PC-9 (cell line): ENCODE data around the gene C10orf143. TPM values are rescaled to one million over a fixed set of nuclear protein-coding genes. Genes with fewer than 3 reads are reported as not detected.

Experiments used
- BruUV-seq: library from RNA; stranded (reverse); fragments of 400-500 nt; replicated peaks from 2 replicates; lab custom pipeline; 2021; lab: Mats Ljungman, UMichigan
- CTCF ChIA-PET: fragments of 300-600 bp; sonication (Branson Sonifier 250); formaldehyde crosslinking; loops from one replicate; lab custom pipeline; 2022; ENCODE audit warnings: antibody characterized with exemption; lab: Charles Lee
- POLR2A ChIA-PET: fragments of 300-600 bp; sonication (Branson Sonifier 250); formaldehyde crosslinking; loops from one replicate; lab custom pipeline; 2022; ENCODE audit warnings: antibody characterized with exemption; ENCODE audit not compliant: unreplicated experiment; lab: Charles Lee
- DNase-seq, 2 experiments: peaks; one replicate each; pipeline versions ENCODE4 v3.0.0 to v3.0.0-alpha.2; 2015 to 2022; ENCODE audit warnings: mixed read lengths in 1 of 2
- H2AFZ ChIP-seq: fragments of 200-600 bp; sonication (generic); 2 replicates; pipeline ENCODE4 v1.8.1; 2017; ENCODE audit warnings: antibody characterized with exemption
- H3F3A ChIP-seq: fragments of 200-600 bp; sonication (generic); 2 replicates; pipeline ENCODE4 v1.8.1; 2017; ENCODE audit warnings: antibody characterized with exemption, mild to moderate bottlenecking, low read depth; ENCODE audit not compliant: insufficient read depth
- H3K27ac ChIP-seq: fragments of 200-600 bp; sonication (generic); 2 replicates; pipeline ENCODE4 v1.6.1; 2016; ENCODE audit warnings: mixed run types
- H3K27me3 ChIP-seq: fragments of 200-600 bp; sonication (generic); 2 replicates; pipeline ENCODE4 v1.6.1; 2016; ENCODE audit warnings: low read depth, mixed run types; ENCODE audit not compliant: insufficient read depth
- H3K36me3 ChIP-seq: fragments of 200-600 bp; sonication (generic); 2 replicates; pipeline ENCODE4 v1.6.1; 2016; ENCODE audit warnings: low read depth, mixed run types
- H3K4me1 ChIP-seq: fragments of 200-600 bp; sonication (generic); replicated peaks from 2 replicates; pipeline ENCODE4 v1.6.1; 2016; ENCODE audit warnings: mixed run types; ENCODE audit not compliant: insufficient read depth
- H3K4me2 ChIP-seq: fragments of 200-600 bp; sonication (generic); 2 replicates; pipeline ENCODE4 v1.6.1; 2017; ENCODE audit warnings: mixed run types
- H3K4me3 ChIP-seq: fragments of 200-600 bp; sonication (generic); 2 replicates; pipeline ENCODE4 v1.6.1; 2016; ENCODE audit warnings: mixed run types
- H3K79me2 ChIP-seq: fragments of 200-600 bp; sonication (generic); 2 replicates; pipeline ENCODE4 v1.6.1; 2017; ENCODE audit warnings: low read depth, mixed run types
- H3K9me2 ChIP-seq: fragments of 200-600 bp; sonication (generic); 2 replicates; pipeline ENCODE4 v1.8.1; 2017; ENCODE audit warnings: mild to moderate bottlenecking; ENCODE audit not compliant: insufficient read depth
- H3K9me3 ChIP-seq: fragments of 200-600 bp; sonication (generic); 2 replicates; pipeline ENCODE4 v1.8.1; 2016; ENCODE audit warnings: low read depth; ENCODE audit not compliant: insufficient read depth
- H4K20me1 ChIP-seq: fragments of 200-600 bp; sonication (generic); 2 replicates; pipeline ENCODE4 v1.8.1; 2017; ENCODE audit not compliant: insufficient read depth
- CTCF ChIP-seq: fragments of 200-600 bp; sonication (generic); conservative IDR thresholded peaks from 2 replicates; pipeline ENCODE4 v1.6.1; 2017; ENCODE audit warnings: mixed run types, antibody characterized with exemption, mild to moderate bottlenecking, moderate library complexity
- EZH2 ChIP-seq: fragments of 200-600 bp; sonication (generic); IDR thresholded peaks from 2 replicates; pipeline ENCODE4 v1.8.0; 2017; ENCODE audit warnings: antibody characterized with exemption, low read depth
- intact Hi-C: fragments of 100-400 bp; cut with micrococcal nuclease; formaldehyde crosslinking; loops from one replicate; pipeline ENCODE4 v1.10.0; 2022; ENCODE audit not compliant: unreplicated experiment
- total RNA-seq: library from RNA; stranded (reverse); gene quantifications from 2 replicates; pipeline ENCODE4 v1.2.3, GENCODE V29; 2021

The C10orf143 gene
- total RNA-seq, 1 experiment from 2014 or later = 2.8 TPM

- POLR2A ChIA-PET = interaction anchor here (0.6 kb wide), 1 partner anchor 26 kb away, joined by 5 read pairs; no protein-coding TSS in a partner anchor
- CTCF ChIA-PET = no interaction called here
- Histone ChIP-seq H3K4me1 (no peaks in the 10 kb centered on the region), H3K9me3 (no peaks in the 10 kb centered on the region), H2AFZ (no peak overlapping the region), H3K9me2 (no peaks in the 10 kb centered on the region), H4K20me1 (no peaks in the 10 kb centered on the region), H3K27me3 (no peaks in the 10 kb centered on the region), H3K27ac (no peak overlapping the region), H3K36me3 (no peaks in the 10 kb centered on the region), H3K4me2 (peak overlapping the region; percentile 74), H3F3A (no peaks in the 10 kb centered on the region), H3K79me2 (no peaks in the 10 kb centered on the region), H3K4me3 (peak overlapping the region; percentile 65; the same call in 1 of the 2 replicates)
- BruUV-seq = no TSS peak
- no peak for DNase-seq
- intact Hi-C loops = loop anchor here (1.0 kb wide), 1 partner anchor 24 kb away; the partner anchor contains the start of gene GLRX3
- TF ChIP-seq EZH2 (no peak), CTCF (no peak)
These were observed 1.2 kb upstream of the C10orf143 start for GRCh38 chr10:130111852-130112180.

GRCh38 chr10:130111113-130111851 lies 652 bp upstream of the C10orf143 start:
- Histone ChIP-seq H3K4me2 (peak overlapping the region; percentile 74), H3K27me3 (no peaks in the 10 kb centered on the region), H3K36me3 (no peaks in the 10 kb centered on the region), H3K27ac (no peak overlapping the region), H3K9me2 (no peaks in the 10 kb centered on the region), H3F3A (no peaks in the 10 kb centered on the region), H4K20me1 (no peaks in the 10 kb centered on the region), H3K4me1 (no peaks in the 10 kb centered on the region), H3K4me3 (peak overlapping the region; percentile 65; the same call in 1 of the 2 replicates), H3K9me3 (no peaks in the 10 kb centered on the region), H2AFZ (peak overlapping the region; percentile 84), H3K79me2 (no peaks in the 10 kb centered on the region)
- DNase-seq = peak; percentile 77 to 85
- intact Hi-C loops = loop anchor here (1.0 kb wide), 1 partner anchor 25 kb away; the partner anchor contains the start of gene GLRX3
- POLR2A ChIA-PET = interaction anchor here (0.6 to 1.3 kb wide), 5 partner anchors 26 to 72 kb away, joined by 3 to 5 read pairs (median 4); no protein-coding TSS in a partner anchor
- CTCF ChIA-PET = interaction anchor here (0.7 kb wide), 1 partner anchor 27 kb away, joined by 3 read pairs; no protein-coding TSS in a partner anchor
- TF ChIP-seq CTCF (no peak), EZH2 (no peak)
- BruUV-seq = TSS peak; percentile 89

- H3K36me3 ChIP-seq = no peaks in the 10 kb centered on the region
- H3K27ac ChIP-seq = peak overlapping the region; percentile 53; the same call in 1 of the 2 replicates
- peak overlapping the region; percentile 74 for H3K4me2 ChIP-seq
- ChIA-PET POLR2A (interaction anchor here (0.6 to 1.3 kb wide), 3 partner anchors 26 to 65 kb away, joined by 3 to 5 read pairs (median 5); partner anchors contain the start of gene GLRX3), CTCF (interaction anchor here (0.5 to 1.2 kb wide), 4 partner anchors 12 to 92 kb away, joined by 3 to 4 read pairs (median 4); partner anchors contain the start of gene GLRX3)
- H2AFZ ChIP-seq = peak overlapping the region; percentile 84
- no peaks in the 10 kb centered on the region for H3K9me3 ChIP-seq
- no peaks in the 10 kb centered on the region for H3K4me1 ChIP-seq
- peak overlapping the region; percentile 65 for H3K4me3 ChIP-seq
- TF ChIP-seq CTCF (peak; percentile 57), EZH2 (no peak)
- H3K9me2 ChIP-seq = no peaks in the 10 kb centered on the region
- no peaks in the 10 kb centered on the region for H3F3A ChIP-seq
- intact Hi-C loops = no loop called here
- no peaks in the 10 kb centered on the region for H3K27me3 ChIP-seq
- peak; percentile 44 to 65 for DNase-seq
- TSS peak; percentile 80 for BruUV-seq
- no peaks in the 10 kb centered on the region for H3K79me2 ChIP-seq
- H4K20me1 ChIP-seq = no peaks in the 10 kb centered on the region
These were observed 809 bp downstream of the C10orf143 start for GRCh38 chr10:130109796-130110245.
